A549 (cell line): Measurements from ENCODE around the gene MTX3. TPM values are rescaled to one million over a fixed set of nuclear protein-coding genes. Genes with fewer than 3 reads are reported as not detected.

ENCODE experiments used
- ATAC-seq, 2 experiments: fragments of 200-7000 bp in 1 of 2; fragments of >200 bp in 1 of 2; cut with Nextera tagmentation in 1 of 2; cut with Tn5 transposase in 1 of 2; 3 replicates each; pipeline versions ENCODE4 v1.8.0 to v1.9.1; 2018 to 2020; ENCODE audit warnings: mild to moderate bottlenecking in 1 of 2, moderate library complexity in 1 of 2
- CTCF ChIA-PET: fragments of 300-600 bp; sonication (Branson Sonifier 250); formaldehyde crosslinking; extraction: SDS; loops from one replicate; lab custom pipeline; 2021; ENCODE audit warnings: antibody characterized with exemption, inconsistent platforms; lab: Yijun Ruan, JAX
- POLR2A ChIA-PET: fragments of 350-600 bp; formaldehyde crosslinking; extraction: SDS; loops from one replicate; lab custom pipeline; 2021; ENCODE audit warnings: antibody characterized with exemption, inconsistent platforms; lab: Yijun Ruan, JAX
- DNase-seq, 2 experiments: peaks; one replicate each; pipeline versions ENCODE4 v3.0.0 to v3.0.0-alpha.2; 2011 to 2016; ENCODE audit warnings: low read depth in 1 of 2, low spot score in 1 of 2
- FAIRE-seq: peaks from 2 replicates; lab custom pipeline; 2011; peaks lifted over from hg19 to GRCh38; lab: Jason Lieb, UNC
- H3K27ac ChIP-seq, 2 experiments: fragments of >200 bp; sonication (Bioruptor Twin); formaldehyde crosslinking; 3 replicates each; pipeline ENCODE4 v1.5.1; 2016 to 2017
- H3K4me1 ChIP-seq: fragments of >200 bp; sonication (Bioruptor Twin); formaldehyde crosslinking; 3 replicates; pipeline ENCODE4 v1.6.1; 2016
- H3K4me2 ChIP-seq: fragments of >200 bp; sonication (Bioruptor Twin); formaldehyde crosslinking; 3 replicates; pipeline ENCODE4 v1.6.1; 2016
- H3K4me3 ChIP-seq: fragments of >200 bp; sonication (Bioruptor Twin); formaldehyde crosslinking; 3 replicates; pipeline ENCODE4 v1.5.1; 2016
- H3K9me3 ChIP-seq: fragments of >200 bp; sonication (Bioruptor Twin); formaldehyde crosslinking; 3 replicates; pipeline ENCODE4 v1.6.1; 2016
- CBX2 ChIP-seq: fragments of 200-600 bp; sonication (generic); IDR thresholded peaks from 2 replicates; pipeline ENCODE4 v1.6.1; 2016; ENCODE audit warnings: low read depth, mild to moderate bottlenecking, borderline replicate concordance
- CHD2 ChIP-seq: fragments of 150-350 bp; IDR thresholded peaks from 2 replicates; pipeline ENCODE4 v1.6.1; 2014; ENCODE audit warnings: low read length; ENCODE audit not compliant: partially characterized antibody
- CHD4 ChIP-seq: fragments of 200-600 bp; sonication (generic); IDR thresholded peaks from 2 replicates; pipeline ENCODE4 v1.6.1; 2016; ENCODE audit warnings: antibody characterized with exemption, mild to moderate bottlenecking, borderline replicate concordance
- CTCF ChIP-seq: fragments of >200 bp; sonication (Bioruptor Twin); formaldehyde crosslinking; IDR thresholded peaks from 3 replicates; pipeline ENCODE4 v1.5.1; 2016
- EHMT2 ChIP-seq: fragments of 200-600 bp; sonication (generic); IDR thresholded peaks from 2 replicates; pipeline ENCODE4 v1.6.1; 2016; ENCODE audit warnings: antibody characterized with exemption, low read depth, mild to moderate bottlenecking, moderate library complexity
- FOSB ChIP-seq: fragments of 250-450 bp; sonication (Bioruptor Pico); IDR thresholded peaks from 2 replicates; pipeline ENCODE4 v1.5.0; 2020; ENCODE audit warnings: mild to moderate bottlenecking, moderate library complexity
- HDAC2 ChIP-seq: fragments of 200-600 bp; sonication (generic); IDR thresholded peaks from 2 replicates; pipeline ENCODE4 v1.6.1; 2016
- HES2 ChIP-seq: fragments of >200 bp; sonication (Bioruptor Twin); formaldehyde crosslinking; IDR thresholded peaks from 2 replicates; pipeline ENCODE4 v1.6.1; 2016
- HEYL ChIP-seq: fragments of 250-450 bp; sonication (Bioruptor Pico); IDR thresholded peaks from 2 replicates; pipeline ENCODE4 v1.8.0; 2021; ENCODE audit warnings: mild to moderate bottlenecking, moderate library complexity
- HMGXB4 ChIP-seq: fragments of 250-450 bp; sonication (Bioruptor Pico); IDR thresholded peaks from 2 replicates; pipeline ENCODE4 v1.5.0; 2021; ENCODE audit warnings: mild to moderate bottlenecking, moderate library complexity, borderline replicate concordance
- HOXB13 ChIP-seq: fragments of 250-450 bp; sonication (Bioruptor Pico); IDR thresholded peaks from 2 replicates; pipeline ENCODE4 v1.5.0; 2020; ENCODE audit warnings: low read depth, mild to moderate bottlenecking, moderate library complexity
- HOXB5 ChIP-seq: fragments of 250-450 bp; sonication (Bioruptor Pico); IDR thresholded peaks from 2 replicates; pipeline ENCODE4 v1.5.0; 2020; ENCODE audit warnings: mild to moderate bottlenecking, moderate library complexity
- JUN ChIP-seq, 2 experiments: fragments of >200 bp; sonication (Bioruptor Twin); formaldehyde crosslinking; IDR thresholded peaks; 2 replicates in 1 of 2; 3 replicates in 1 of 2; pipeline ENCODE4 v1.6.1; 2016 to 2017
- JUNB ChIP-seq: fragments of >200 bp; sonication (Bioruptor Twin); formaldehyde crosslinking; IDR thresholded peaks from 2 replicates; pipeline ENCODE4 v1.6.1; 2016
- MAX ChIP-seq: IDR thresholded peaks from 2 replicates; pipeline ENCODE4 v1.6.1; 2012
- MYC ChIP-seq: IDR thresholded peaks from 2 replicates; pipeline ENCODE4 v1.6.1; 2012; ENCODE audit warnings: mild to moderate bottlenecking, inconsistent platforms, low read length, improper control_type of control experiment, borderline replicate concordance
- NR3C1 ChIP-seq: fragments of >200 bp; sonication (Bioruptor Twin); formaldehyde crosslinking; IDR thresholded peaks from 3 replicates; pipeline ENCODE4 v1.6.1; 2017
- PBX3 ChIP-seq: IDR thresholded peaks from 2 replicates; pipeline ENCODE4 v1.6.1; 2012
- RCOR1 ChIP-seq: fragments of 150-350 bp; IDR thresholded peaks from 2 replicates; pipeline ENCODE4 v1.6.1; 2014; ENCODE audit warnings: antibody characterized with exemption, low read length, low read depth
- RFX5 ChIP-seq: fragments of 450-650 bp; IDR thresholded peaks from 2 replicates; pipeline ENCODE4 v1.7.1; 2014; ENCODE audit warnings: antibody characterized with exemption, mild to moderate bottlenecking, moderate library complexity
- SREBF2 ChIP-seq: fragments of 450-650 bp; IDR thresholded peaks from 2 replicates; pipeline ENCODE4 v1.6.1; 2014; ENCODE audit warnings: mild to moderate bottlenecking, moderate library complexity
- TFCP2L1 ChIP-seq: fragments of 250-450 bp; sonication (Bioruptor Pico); IDR thresholded peaks from 2 replicates; pipeline ENCODE4 v1.5.0; 2021; ENCODE audit warnings: mild to moderate bottlenecking
- ZSCAN20 ChIP-seq: fragments of 250-450 bp; sonication (Bioruptor Pico); IDR thresholded peaks from 2 replicates; pipeline ENCODE4 v1.8.0; 2022; ENCODE audit warnings: mild to moderate bottlenecking, moderate library complexity
- WGBS: methylation state at CpG from one replicate; pipeline ENCODE4 v1.1.6; 2017; ENCODE audit errors: missing lambda C conversion rate; 5-methylcytosine and 5-hydroxymethylcytosine counted together
- polyA plus RNA-seq, 4 experiments: library from polyadenylated mRNA; depleted of rRNA in 3 of 4; stranded (reverse); fragments of >200 nt; fragmentation: RNase III in 1 of 4; extraction: RNeasy Plus Mini Kit Qiagen cat#74134 plus additional on column Dnase treatment in 1 of 4; gene quantifications; 2 replicates in 3 of 4; 3 replicates in 1 of 4; pipeline ENCODE4 v1.2.3, GENCODE V29; 2011 to 2017
- TF ChIP-seq, protein P1 (sequence below): fragments of 250-450 bp; sonication (Bioruptor Pico); IDR thresholded peaks from 2 replicates; pipeline ENCODE4 v1.5.0; 2020; ENCODE audit warnings: low read depth, mild to moderate bottlenecking, moderate library complexity
- TF ChIP-seq, protein P2 (sequence below): IDR thresholded peaks from 2 replicates; pipeline ENCODE4 v1.6.1; 2012; ENCODE audit warnings: low read depth, borderline replicate concordance
- TF ChIP-seq, protein P3 (sequence below): fragments of 200-600 bp; sonication (generic); IDR thresholded peaks from 2 replicates; pipeline ENCODE4 v1.6.1; 2016; ENCODE audit warnings: antibody characterized with exemption, mild to moderate bottlenecking, moderate library complexity

MTX3 gene
- polyA plus RNA-seq, 2 of the 4 experiments (the other 2 are of a cell fraction), result 7.4 to 19.1 TPM

DNA sequence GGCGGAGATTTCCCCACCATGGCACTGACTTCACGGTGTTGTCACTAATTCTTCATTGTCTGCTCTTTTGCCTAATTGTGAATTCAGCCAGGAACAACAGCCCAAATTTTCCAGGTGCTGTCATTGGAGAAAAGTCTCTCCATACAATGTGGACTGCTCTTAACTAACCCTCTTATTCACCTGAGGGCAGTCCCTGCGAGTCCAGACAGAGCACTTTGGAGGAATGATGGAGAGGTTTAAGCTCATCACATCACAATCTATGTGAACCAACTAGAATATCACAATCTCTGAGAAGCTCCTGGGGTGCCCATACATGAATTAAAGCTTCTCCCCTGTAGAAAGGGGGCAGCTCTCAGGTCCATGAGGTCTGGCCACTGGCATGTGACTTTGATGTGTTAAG is 56.4 kb downstream of the MTX3 start:
- FAIRE-seq, result no peak
- POLR2A ChIA-PET, result no interaction called here

GRCh38 chr5:79932510-79933504 is 58.3 kb downstream of the MTX3 start:
- no peak for FAIRE-seq
- Histone ChIP-seq H3K4me3 (no peak overlapping the region), H3K4me1 (no peaks in the 10 kb centered on the region), H3K4me2 (no peak overlapping the region), H3K9me3 (0 out of 3 replicates have a peak, but pooled peaks cover 3% of the 10 kb centered on the region), H3K27ac (no peak overlapping the region)
- ATAC-seq, result no peak
- DNase-seq, result no peak
- CTCF ChIA-PET, result interaction anchor here (0.7 kb wide), 1 partner anchor 800 kb away, joined by 3 read pairs; no protein-coding TSS in a partner anchor
- 43% methylated on average over 10 of the region's 10 CpGs for WGBS
- POLR2A ChIA-PET, result no interaction called here
- TF ChIP-seq CHD4 (no peak), RCOR1 (no peak), NR3C1 (no peak), HMGXB4 (no peak), SREBF2 (no peak), CTCF (no peak), HOXB13 (CRISPR knock-in tag) (no peak), CBX2 (no peak), ZSCAN20 (CRISPR knock-in tag) (no peak), PBX3 (no peak)
- TF ChIP-seq, protein P1, sequence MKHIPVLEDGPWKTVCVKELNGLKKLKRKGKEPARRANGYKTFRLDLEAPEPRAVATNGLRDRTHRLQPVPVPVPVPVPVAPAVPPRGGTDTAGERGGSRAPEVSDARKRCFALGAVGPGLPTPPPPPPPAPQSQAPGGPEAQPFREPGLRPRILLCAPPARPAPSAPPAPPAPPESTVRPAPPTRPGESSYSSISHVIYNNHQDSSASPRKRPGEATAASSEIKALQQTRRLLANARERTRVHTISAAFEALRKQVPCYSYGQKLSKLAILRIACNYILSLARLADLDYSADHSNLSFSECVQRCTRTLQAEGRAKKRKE (CRISPR knock-in tag), result no peak
- TF ChIP-seq, protein P2, sequence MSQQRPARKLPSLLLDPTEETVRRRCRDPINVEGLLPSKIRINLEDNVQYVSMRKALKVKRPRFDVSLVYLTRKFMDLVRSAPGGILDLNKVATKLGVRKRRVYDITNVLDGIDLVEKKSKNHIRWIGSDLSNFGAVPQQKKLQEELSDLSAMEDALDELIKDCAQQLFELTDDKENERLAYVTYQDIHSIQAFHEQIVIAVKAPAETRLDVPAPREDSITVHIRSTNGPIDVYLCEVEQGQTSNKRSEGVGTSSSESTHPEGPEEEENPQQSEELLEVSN, result no peak

More for the DNA sequence above, 56.4 kb downstream of the MTX3 start:
- DNase-seq, result no peak
- Histone ChIP-seq H3K4me2 (no peak overlapping the region), H3K27ac (no peak overlapping the region), H3K4me1 (no peaks in the 10 kb centered on the region), H3K4me3 (no peak overlapping the region), H3K9me3 (0 out of 3 replicates have a peak, but pooled peaks cover 3% of the 10 kb centered on the region)
- CTCF ChIA-PET, result interaction anchor here (1.0 to 1.3 kb wide), 2 partner anchors 39 to 149 kb away, joined by 3 read pairs; no protein-coding TSS in a partner anchor
- 34% methylated on average over 3 of the region's 3 CpGs for WGBS
- ATAC-seq, result no peak
- TF ChIP-seq, protein P3, sequence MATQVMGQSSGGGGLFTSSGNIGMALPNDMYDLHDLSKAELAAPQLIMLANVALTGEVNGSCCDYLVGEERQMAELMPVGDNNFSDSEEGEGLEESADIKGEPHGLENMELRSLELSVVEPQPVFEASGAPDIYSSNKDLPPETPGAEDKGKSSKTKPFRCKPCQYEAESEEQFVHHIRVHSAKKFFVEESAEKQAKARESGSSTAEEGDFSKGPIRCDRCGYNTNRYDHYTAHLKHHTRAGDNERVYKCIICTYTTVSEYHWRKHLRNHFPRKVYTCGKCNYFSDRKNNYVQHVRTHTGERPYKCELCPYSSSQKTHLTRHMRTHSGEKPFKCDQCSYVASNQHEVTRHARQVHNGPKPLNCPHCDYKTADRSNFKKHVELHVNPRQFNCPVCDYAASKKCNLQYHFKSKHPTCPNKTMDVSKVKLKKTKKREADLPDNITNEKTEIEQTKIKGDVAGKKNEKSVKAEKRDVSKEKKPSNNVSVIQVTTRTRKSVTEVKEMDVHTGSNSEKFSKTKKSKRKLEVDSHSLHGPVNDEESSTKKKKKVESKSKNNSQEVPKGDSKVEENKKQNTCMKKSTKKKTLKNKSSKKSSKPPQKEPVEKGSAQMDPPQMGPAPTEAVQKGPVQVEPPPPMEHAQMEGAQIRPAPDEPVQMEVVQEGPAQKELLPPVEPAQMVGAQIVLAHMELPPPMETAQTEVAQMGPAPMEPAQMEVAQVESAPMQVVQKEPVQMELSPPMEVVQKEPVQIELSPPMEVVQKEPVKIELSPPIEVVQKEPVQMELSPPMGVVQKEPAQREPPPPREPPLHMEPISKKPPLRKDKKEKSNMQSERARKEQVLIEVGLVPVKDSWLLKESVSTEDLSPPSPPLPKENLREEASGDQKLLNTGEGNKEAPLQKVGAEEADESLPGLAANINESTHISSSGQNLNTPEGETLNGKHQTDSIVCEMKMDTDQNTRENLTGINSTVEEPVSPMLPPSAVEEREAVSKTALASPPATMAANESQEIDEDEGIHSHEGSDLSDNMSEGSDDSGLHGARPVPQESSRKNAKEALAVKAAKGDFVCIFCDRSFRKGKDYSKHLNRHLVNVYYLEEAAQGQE, result no peak
- no peak for TF ChIP-seq FOSB (CRISPR knock-in tag)
- TF ChIP-seq SREBF2, result no peak
- TF ChIP-seq EHMT2, result no peak
- no peak for TF ChIP-seq RFX5
- TF ChIP-seq HOXB13 (CRISPR knock-in tag), result no peak
- TF ChIP-seq HES2, result no peak
- TF ChIP-seq JUN (IDR thresholded peaks at IDR 0.05), result no peak
- no peak for TF ChIP-seq JUNB
- no peak for TF ChIP-seq HEYL
- no peak for TF ChIP-seq TFCP2L1
- TF ChIP-seq CHD2, result no peak
- TF ChIP-seq CBX2, result no peak
- TF ChIP-seq HOXB5 (CRISPR knock-in tag), result no peak
- TF ChIP-seq MAX, result no peak
- TF ChIP-seq MYC, result no peak
- no peak for TF ChIP-seq HDAC2
